Measurements from ENCODE around the gene XXYLT1. TPM values are rescaled to one million over a fixed set of nuclear protein-coding genes. Genes with fewer than 3 reads are reported as not detected.

The XXYLT1 gene
- total and polyA plus RNA-seq, 2 of the 4 experiments (the other 2 are of a cell fraction), result 14.7 to 18.1 TPM

DNA sequence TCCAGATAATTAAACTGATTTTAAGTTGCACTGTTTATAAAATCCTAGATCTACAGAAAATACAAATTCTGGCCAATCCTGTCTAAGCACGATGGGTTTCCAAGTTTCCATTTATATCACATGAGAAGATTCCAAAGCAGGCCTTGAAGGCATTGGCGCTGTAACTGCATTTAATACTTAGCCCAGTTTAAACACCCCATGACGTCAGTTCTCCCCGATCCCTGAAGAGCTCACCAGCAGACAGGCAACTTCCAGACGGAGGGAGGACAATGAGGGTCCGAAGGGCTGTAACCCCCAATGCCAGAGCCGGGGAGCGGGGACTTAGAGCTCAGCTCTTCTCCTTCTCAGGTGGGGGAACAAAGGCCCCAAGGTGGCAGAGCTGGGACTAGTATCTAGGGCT lies 117.3 kb downstream of the XXYLT1 start:
- ChIA-PET CTCF (interaction anchor here (0.7 to 1.0 kb wide), 3 partner anchors 77 to 482 kb away, joined by 3 read pairs; no protein-coding TSS in a partner anchor), POLR2A (ENCODE audit: unreplicated experiment) (interaction anchor here (0.7 kb wide), 1 partner anchor 34 kb away, joined by 3 read pairs; no protein-coding TSS in a partner anchor)
- peak overlapping the region; percentile 93 for H4K91ac ChIP-seq (ENCODE audit: insufficient read depth, low read depth, low read length)
- dilution Hi-C loops (cut with HindIII; ENCODE audit: low sequenced_read_pairs, unreplicated experiment), result no loop called here
- 33% methylated on average over 1 of the region's 8 CpGs; no CpG with 5 or more reads in 1 of the 2 experiments for WGBS, 2 experiments (ENCODE audit: extremely low coverage in 2 of 2, insufficient read length in 1 of 2)
- H3K4me1 ChIP-seq (ENCODE audit: control insufficient read depth, insufficient read depth, low read length), result peaks cover 42% of the 10 kb centered on the region
- no peak for ATAC-seq (ENCODE audit: low read depth)
- in situ Hi-C loops (cut with MboI; ENCODE audit: low sequenced_read_pairs), result no loop called here
- peak overlapping the region; percentile 96; the same call in 2 of the 3 replicates for H2BK15ac ChIP-seq (ENCODE audit: low read depth, low read length)
- no peak overlapping the region for H3K4me2 ChIP-seq (ENCODE audit: low read depth, low read length)
- peak overlapping the region; percentile 9 for H2AFZ ChIP-seq (replicated peaks; ENCODE audit: low read length, poor library complexity)
- TF ChIP-seq POLR2A (IDR thresholded peaks at IDR 0.05; ENCODE audit: low read depth, low read length) (no peak), MAFK (IDR thresholded peaks at IDR 0.05; ENCODE audit: low read depth, low read length) (no peak), RAD21 (IDR thresholded peaks at IDR 0.05; ENCODE audit: low read length) (no peak), CEBPB (IDR thresholded peaks at IDR 0.05; ENCODE audit: low read depth, low read length) (no peak), NFE2L2 (IDR thresholded peaks at IDR 0.05; ENCODE audit: low read depth, low read length) (no peak), RCOR1 (IDR thresholded peaks at IDR 0.05; ENCODE audit: insufficient replicate concordance, low read length) (no peak), BHLHE40 (IDR thresholded peaks at IDR 0.05; ENCODE audit: low read depth, low read length) (no peak), SMC3 (IDR thresholded peaks at IDR 0.05; ENCODE audit: low read depth, low read length) (no peak), ELK1 (IDR thresholded peaks at IDR 0.05; ENCODE audit: borderline replicate concordance, low read depth, low read length) (no peak), MAZ (IDR thresholded peaks at IDR 0.05; ENCODE audit: borderline replicate concordance, low read depth, low read length) (no peak), RFX5 (IDR thresholded peaks at IDR 0.05; ENCODE audit: low read depth, low read length) (no peak), CTCF (conservative IDR thresholded peaks at IDR 0.05; ENCODE audit: low read depth, low read length) (no peak)
- TF ChIP-seq, protein P1, sequence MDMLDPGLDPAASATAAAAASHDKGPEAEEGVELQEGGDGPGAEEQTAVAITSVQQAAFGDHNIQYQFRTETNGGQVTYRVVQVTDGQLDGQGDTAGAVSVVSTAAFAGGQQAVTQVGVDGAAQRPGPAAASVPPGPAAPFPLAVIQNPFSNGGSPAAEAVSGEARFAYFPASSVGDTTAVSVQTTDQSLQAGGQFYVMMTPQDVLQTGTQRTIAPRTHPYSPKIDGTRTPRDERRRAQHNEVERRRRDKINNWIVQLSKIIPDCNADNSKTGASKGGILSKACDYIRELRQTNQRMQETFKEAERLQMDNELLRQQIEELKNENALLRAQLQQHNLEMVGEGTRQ (IDR thresholded peaks at IDR 0.05; ENCODE audit: low read depth, low read length), result no peak
- H4K5ac ChIP-seq (ENCODE audit: low read depth, low read length), result peak overlapping the region; percentile 84
- H3K56ac ChIP-seq (ENCODE audit: extremely low read depth, insufficient read depth, low read length), result peak overlapping the region; percentile 74; the same call in 1 of the 2 replicates
- peak overlapping the region; percentile 95 for H3K27ac ChIP-seq (ENCODE audit: insufficient read depth, low read length)
- peak overlapping the region; percentile 82 to 95 for H4K8ac ChIP-seq (ENCODE audit: low read depth in 2 of 2, low read length in 2 of 2)
- DNase-seq, result peak; percentile 38
- no peak overlapping the region for H3K4me3 ChIP-seq (ENCODE audit: insufficient read depth, low read depth, low read length)
- H3K9me1 ChIP-seq (ENCODE audit: insufficient read depth, low read length), result peaks cover 44% of the 10 kb centered on the region
- peak overlapping the region; percentile 93 for H3K23ac ChIP-seq (ENCODE audit: low read depth, low read length)
- no peaks in the 10 kb centered on the region for H3K36me3 ChIP-seq (ENCODE audit: control insufficient read depth, insufficient read depth, low read length)
- H2AK5ac ChIP-seq (ENCODE audit: low read depth, low read length), result peak overlapping the region; percentile 96
- BruUV-seq (replicated peaks), result no TSS peak
- peak overlapping the region; percentile 88 for H2BK20ac ChIP-seq (ENCODE audit: low read depth, low read length)
- H2BK5ac ChIP-seq (ENCODE audit: low read depth, low read length, poor library complexity, severe bottlenecking), result peak overlapping the region; percentile 91
- H3K4ac ChIP-seq (ENCODE audit: low read depth, low read length), result peak overlapping the region; percentile 96
- H4K20me1 ChIP-seq (ENCODE audit: insufficient read depth, low read length), result no peaks in the 10 kb centered on the region
- peak overlapping the region; percentile 91 for H2BK120ac ChIP-seq (ENCODE audit: low read depth, low read length)
- H3K9ac ChIP-seq (ENCODE audit: low read depth, low read length), result 0 out of 2 replicates have a peak overlapping the region, but pooled peaks have one; percentile 57
- no peaks in the 10 kb centered on the region for H3K27me3 ChIP-seq (ENCODE audit: control insufficient read depth, insufficient read depth, low read length)
- H3K79me1 ChIP-seq (ENCODE audit: low read depth in 1 of 2, low read length in 2 of 2), result peaks cover 12 to 53% of the 10 kb centered on the region in 2 experiments; a peak in 3 of 4 replicates
- peak overlapping the region; percentile 82 for H3K14ac ChIP-seq (replicated peaks; ENCODE audit: low read depth, low read length)
- peak overlapping the region; percentile 85 for H3K18ac ChIP-seq (ENCODE audit: low read depth, low read length)
- intact Hi-C loops (cut with micrococcal nuclease), result loop anchor here (2.0 to 10.0 kb wide), 3 partner anchors 49 to 467 kb away; no protein-coding TSS in a partner anchor
- H2AK9ac ChIP-seq (replicated peaks; ENCODE audit: low read depth, low read length, poor library complexity), result peak overlapping the region; percentile 10
- no peaks in the 10 kb centered on the region for H3K9me3 ChIP-seq (ENCODE audit: control insufficient read depth, insufficient read depth, low read length)

All from IMR-90 (cell line).